Measurements from ENCODE around the gene LRCH2.

The LRCH2 gene

DNA sequence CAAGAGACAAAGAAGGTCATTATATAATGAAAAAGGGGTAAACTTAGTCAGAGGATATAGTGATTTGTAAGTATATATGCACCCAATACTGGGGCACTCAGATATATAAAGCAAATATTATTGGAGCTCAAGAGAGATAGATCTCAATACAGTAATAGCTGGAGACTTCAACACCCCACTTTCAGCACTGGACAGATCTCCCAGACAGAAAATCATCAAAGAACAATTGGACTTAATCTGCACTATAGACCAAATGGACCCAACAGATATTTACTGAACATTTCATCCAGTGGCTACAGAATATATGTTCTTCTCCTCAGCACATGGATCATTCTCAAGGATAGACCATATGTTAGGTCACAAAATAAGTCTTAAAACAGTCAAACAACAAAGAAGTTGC is 91.8 kb downstream of the LRCH2 start:
- no peak overlapping the region for H3K27ac ChIP-seq
- no peaks in the 10 kb centered on the region for H3K9me3 ChIP-seq (ENCODE audit: control insufficient read depth, low read length)
- no peak overlapping the region for H2AFZ ChIP-seq
- no peaks in the 10 kb centered on the region for H3K36me3 ChIP-seq (ENCODE audit: control insufficient read depth, insufficient read depth, low read length)
- TF ChIP-seq, protein P1, sequence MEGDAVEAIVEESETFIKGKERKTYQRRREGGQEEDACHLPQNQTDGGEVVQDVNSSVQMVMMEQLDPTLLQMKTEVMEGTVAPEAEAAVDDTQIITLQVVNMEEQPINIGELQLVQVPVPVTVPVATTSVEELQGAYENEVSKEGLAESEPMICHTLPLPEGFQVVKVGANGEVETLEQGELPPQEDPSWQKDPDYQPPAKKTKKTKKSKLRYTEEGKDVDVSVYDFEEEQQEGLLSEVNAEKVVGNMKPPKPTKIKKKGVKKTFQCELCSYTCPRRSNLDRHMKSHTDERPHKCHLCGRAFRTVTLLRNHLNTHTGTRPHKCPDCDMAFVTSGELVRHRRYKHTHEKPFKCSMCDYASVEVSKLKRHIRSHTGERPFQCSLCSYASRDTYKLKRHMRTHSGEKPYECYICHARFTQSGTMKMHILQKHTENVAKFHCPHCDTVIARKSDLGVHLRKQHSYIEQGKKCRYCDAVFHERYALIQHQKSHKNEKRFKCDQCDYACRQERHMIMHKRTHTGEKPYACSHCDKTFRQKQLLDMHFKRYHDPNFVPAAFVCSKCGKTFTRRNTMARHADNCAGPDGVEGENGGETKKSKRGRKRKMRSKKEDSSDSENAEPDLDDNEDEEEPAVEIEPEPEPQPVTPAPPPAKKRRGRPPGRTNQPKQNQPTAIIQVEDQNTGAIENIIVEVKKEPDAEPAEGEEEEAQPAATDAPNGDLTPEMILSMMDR (IDR thresholded peaks at IDR 0.05): no peak
- H3K9ac ChIP-seq: no peak overlapping the region
- H3K4me3 ChIP-seq (ENCODE audit: low read depth, low read length): no peak overlapping the region
- no peaks in the 10 kb centered on the region for H3K4me1 ChIP-seq
- H3K27me3 ChIP-seq (ENCODE audit: control insufficient read depth, insufficient read depth, low read length): no peaks in the 10 kb centered on the region
- no peaks in the 10 kb centered on the region for H3K79me2 ChIP-seq
- H3K4me2 ChIP-seq (ENCODE audit: low read length): no peak overlapping the region

DNA sequence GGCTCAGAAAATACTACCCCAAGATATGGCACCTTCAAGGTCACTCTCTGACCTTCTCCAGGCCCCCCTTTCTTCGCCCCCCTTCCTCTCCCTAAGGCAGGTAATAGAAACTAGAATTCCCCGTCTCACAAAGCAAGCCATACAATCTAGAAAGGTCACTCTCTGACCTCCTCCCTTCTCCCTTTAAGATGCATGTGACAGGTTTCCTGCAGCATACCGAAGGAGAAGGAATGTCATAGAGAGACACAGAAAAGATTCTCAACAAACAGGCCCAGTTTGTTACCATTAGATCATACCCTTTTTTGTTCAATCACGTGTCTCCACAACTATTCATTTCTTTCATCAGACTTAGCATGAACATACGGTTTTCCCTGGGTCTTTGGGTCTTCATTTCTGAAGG is 95.9 kb downstream of the LRCH2 start:
- H3K27me3 ChIP-seq (ENCODE audit: control insufficient read depth, insufficient read depth, low read length): no peaks in the 10 kb centered on the region
- H3K79me2 ChIP-seq: no peaks in the 10 kb centered on the region
- H3K9ac ChIP-seq: no peak overlapping the region
- no peaks in the 10 kb centered on the region for H3K36me3 ChIP-seq (ENCODE audit: control insufficient read depth, insufficient read depth, low read length)
- no peaks in the 10 kb centered on the region for H3K9me3 ChIP-seq (ENCODE audit: control insufficient read depth, low read length)
- H2AFZ ChIP-seq: no peak overlapping the region
- H3K27ac ChIP-seq: no peak overlapping the region
- no peak overlapping the region for H3K4me3 ChIP-seq (ENCODE audit: low read depth, low read length)
- no peak overlapping the region for H3K4me2 ChIP-seq (ENCODE audit: low read length)
- TF ChIP-seq, protein P1 (IDR thresholded peaks at IDR 0.05): no peak
- H3K4me1 ChIP-seq: no peaks in the 10 kb centered on the region

DNA sequence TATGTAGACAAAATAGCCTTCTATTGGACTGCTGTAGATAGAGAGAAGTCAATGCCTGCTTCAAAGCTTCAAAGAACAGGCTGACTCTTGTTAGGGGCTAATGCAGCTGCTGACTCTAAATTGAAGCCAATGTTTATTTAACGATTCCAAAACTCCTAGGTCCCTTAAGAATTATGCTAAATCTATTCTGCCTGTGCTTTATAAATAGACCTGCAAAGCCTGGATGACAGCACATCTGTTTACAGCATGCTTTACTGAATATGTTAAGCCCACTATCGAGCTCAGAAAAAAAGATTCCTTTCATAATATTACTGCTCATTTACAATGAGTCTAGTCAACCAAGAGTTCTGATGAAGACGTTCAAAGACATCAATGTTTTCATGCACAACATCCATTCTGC is 99.5 kb downstream of the LRCH2 start:
- TF ChIP-seq, protein P1 (IDR thresholded peaks at IDR 0.05): no peak
- H2AFZ ChIP-seq: no peak overlapping the region
- no peak overlapping the region for H3K27ac ChIP-seq
- no peaks in the 10 kb centered on the region for H3K79me2 ChIP-seq
- H3K9me3 ChIP-seq (ENCODE audit: control insufficient read depth, low read length): no peaks in the 10 kb centered on the region
- no peak overlapping the region for H3K9ac ChIP-seq
- H3K27me3 ChIP-seq (ENCODE audit: control insufficient read depth, insufficient read depth, low read length): no peaks in the 10 kb centered on the region
- H3K36me3 ChIP-seq (ENCODE audit: control insufficient read depth, insufficient read depth, low read length): no peaks in the 10 kb centered on the region
- H3K4me1 ChIP-seq: no peaks in the 10 kb centered on the region
- no peak overlapping the region for H3K4me3 ChIP-seq (ENCODE audit: low read depth, low read length)
- no peak overlapping the region for H3K4me2 ChIP-seq (ENCODE audit: low read length)

DNA sequence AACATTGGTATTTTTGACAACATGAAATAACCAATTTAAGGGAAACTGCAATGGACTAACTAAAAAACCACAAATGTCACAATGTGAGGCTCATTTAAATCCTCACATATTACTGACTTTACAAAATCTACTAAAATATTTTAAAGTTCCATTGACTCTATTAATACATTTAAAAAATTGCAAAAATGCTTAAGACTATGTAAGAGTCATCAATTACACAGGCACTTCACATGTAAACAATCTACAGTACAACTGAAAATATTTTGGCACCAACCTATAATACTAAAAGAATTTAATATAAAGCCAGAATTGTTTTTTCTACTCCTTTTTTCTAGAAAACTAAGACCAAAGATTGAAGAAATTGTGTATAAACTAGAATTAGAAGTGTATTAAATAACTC is 121.5 kb downstream of the LRCH2 start:
- H3K4me3 ChIP-seq (ENCODE audit: low read depth, low read length): no peak overlapping the region
- TF ChIP-seq, protein P1 (IDR thresholded peaks at IDR 0.05): no peak
- no peaks in the 10 kb centered on the region for H3K79me2 ChIP-seq

DNA sequence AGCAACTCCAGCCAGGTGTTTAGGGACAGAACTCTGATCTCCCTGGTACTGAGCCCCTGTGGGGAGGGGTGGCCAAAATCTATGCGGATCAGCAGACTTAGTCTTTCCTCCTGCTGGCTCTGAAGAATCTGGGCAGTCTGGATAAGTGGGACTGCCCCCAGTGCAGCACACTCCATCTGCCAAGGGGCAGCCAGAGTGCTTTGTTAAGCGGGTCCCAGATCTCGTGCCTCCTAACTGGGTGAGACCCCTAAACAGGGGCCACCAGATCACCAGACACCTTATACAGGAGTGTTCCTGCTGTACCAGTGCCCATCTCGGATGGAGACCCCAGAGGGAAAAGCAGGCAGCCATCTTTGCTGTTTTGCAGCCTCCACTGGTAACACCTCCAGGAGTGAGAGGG is 135.0 kb downstream of the LRCH2 start:
- Histone ChIP-seq H3K27ac (no peak overlapping the region), H3K4me3 (ENCODE audit: low read depth, low read length) (no peak overlapping the region), H3K4me2 (ENCODE audit: low read length) (no peak overlapping the region), H3K79me2 (no peaks in the 10 kb centered on the region), H3K36me3 (ENCODE audit: control insufficient read depth, insufficient read depth, low read length) (no peaks in the 10 kb centered on the region), H3K9ac (no peak overlapping the region), H3K4me1 (no peaks in the 10 kb centered on the region), H3K27me3 (ENCODE audit: control insufficient read depth, insufficient read depth, low read length) (no peaks in the 10 kb centered on the region), H3K9me3 (ENCODE audit: control insufficient read depth, low read length) (no peaks in the 10 kb centered on the region), H2AFZ (no peak overlapping the region)
- TF ChIP-seq, protein P1 (IDR thresholded peaks at IDR 0.05): no peak

More for the DNA sequence above, 121.5 kb downstream of the LRCH2 start:
- Histone ChIP-seq H3K9me3 (ENCODE audit: control insufficient read depth, low read length) (no peaks in the 10 kb centered on the region), H3K27me3 (ENCODE audit: control insufficient read depth, insufficient read depth, low read length) (no peaks in the 10 kb centered on the region), H3K36me3 (ENCODE audit: control insufficient read depth, insufficient read depth, low read length) (no peaks in the 10 kb centered on the region), H3K9ac (no peak overlapping the region), H3K4me2 (ENCODE audit: low read length) (no peak overlapping the region), H3K4me1 (no peaks in the 10 kb centered on the region), H3K27ac (no peak overlapping the region), H2AFZ (no peak overlapping the region)
